HG03571 (cell line): ENCODE data around the gene ZFPL1.

ENCODE experiments used
- ATAC-seq: cut with Tn5 transposase; IDR thresholded peaks from one replicate; pipeline ENCODE4 v1.9.1; 2021; ENCODE audit not compliant: unreplicated experiment

Gene ZFPL1

DNA sequence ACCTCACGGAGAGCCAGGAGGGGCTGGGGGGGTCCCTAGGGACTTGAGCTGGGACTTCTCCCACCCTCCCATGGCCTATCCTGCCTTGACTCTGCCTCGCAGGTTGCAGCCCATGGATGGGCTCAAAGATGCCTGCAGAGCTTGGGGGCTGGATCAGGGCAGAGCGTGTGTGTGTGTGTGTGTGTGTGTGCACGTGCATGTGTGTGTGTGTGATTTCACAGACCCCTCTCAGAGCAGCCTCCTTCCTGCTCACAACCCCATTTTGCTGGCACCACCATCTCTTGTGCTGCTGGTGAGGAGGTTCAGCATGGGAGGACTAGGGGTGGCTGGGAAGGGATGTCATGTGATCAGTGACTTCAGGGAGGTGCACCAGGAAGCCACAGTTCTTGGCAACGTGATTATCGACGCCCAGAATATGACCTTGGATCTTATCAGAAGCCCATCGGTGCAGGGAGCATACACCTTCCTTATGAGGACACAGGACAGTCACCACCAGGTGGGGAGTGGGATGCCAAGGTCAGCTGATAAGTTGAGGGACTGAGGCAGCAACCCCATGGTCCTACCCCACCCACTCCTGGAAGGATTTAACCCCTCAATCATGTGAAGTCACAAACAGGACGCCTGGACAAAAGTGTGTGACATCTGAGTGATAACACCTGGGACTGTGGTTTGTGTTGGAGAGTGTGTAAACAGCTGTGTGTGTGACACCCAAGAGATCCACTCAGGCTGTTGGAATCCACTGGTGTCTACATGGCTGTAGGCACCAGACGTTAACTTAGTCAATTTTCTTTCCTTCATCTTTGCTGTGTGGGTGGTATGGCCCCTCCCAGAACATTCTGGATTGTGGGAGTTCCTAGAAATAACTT, 23.8 kb upstream of the ZFPL1 start:
- no peak for ATAC-seq

DNA sequence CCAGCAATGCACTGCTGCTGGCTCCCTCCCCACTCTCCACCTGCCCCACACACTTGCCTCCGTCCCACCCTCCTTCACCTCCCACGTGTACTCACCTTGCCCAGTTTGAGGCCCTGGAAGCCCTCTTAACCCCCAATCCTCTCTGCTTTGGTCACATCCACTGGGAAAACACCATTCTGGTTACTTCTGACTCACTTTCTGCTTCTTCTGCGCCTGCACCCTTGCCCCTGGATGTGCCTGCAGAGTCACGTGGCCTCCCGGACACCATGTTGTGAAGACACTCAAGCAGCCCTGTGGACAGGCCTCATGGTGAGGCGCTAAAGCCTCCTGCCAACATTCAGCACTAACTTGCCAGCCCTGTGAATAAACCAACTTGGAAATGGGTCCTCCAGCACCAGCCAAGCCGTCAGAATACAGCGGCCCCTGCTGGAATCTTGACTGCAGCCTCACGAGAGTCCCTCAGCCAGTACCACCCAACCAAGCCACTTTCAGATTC, 23.1 kb upstream of the ZFPL1 start:
- ATAC-seq, result no peak

DNA sequence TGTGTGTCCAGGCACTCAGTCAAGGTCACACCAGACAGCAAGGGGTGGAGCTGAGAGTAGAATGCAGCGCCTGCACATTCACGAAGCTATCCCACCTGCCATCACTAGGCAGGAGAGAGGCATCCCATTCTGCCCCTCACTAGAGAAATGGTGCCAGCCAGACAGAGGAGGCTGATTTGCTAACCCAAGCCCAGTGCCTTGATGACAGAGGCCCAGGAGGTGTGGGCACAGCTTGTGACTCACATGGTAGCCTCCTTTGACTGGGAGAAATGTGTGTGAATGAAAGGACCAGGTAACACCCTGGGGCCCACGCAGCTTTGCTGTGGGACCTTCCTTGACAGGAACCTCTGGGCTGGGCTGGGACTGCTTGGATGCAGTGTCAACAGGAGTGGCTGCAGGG, 20.5 kb upstream of the ZFPL1 start:
- ATAC-seq, result no peak

DNA sequence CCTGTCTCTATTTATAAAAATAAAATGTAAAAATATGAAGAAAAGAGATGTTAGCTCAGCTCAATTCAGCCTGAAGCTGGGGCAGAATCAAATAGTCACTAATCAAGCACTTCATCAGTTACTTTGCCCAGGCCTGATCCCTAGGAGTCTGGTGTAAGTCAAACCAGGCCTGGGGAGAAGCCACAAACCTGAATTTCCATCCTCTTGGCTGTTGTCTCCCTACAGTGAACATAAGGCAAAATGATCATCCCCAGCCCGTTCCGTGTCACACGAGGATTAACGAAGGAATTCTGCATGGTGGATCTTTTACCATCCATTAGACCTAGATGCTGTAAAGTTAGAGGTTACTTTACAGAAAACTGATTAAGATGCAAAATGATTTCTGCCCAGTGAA, 19.2 kb upstream of the ZFPL1 start:
- ATAC-seq, result no peak

DNA sequence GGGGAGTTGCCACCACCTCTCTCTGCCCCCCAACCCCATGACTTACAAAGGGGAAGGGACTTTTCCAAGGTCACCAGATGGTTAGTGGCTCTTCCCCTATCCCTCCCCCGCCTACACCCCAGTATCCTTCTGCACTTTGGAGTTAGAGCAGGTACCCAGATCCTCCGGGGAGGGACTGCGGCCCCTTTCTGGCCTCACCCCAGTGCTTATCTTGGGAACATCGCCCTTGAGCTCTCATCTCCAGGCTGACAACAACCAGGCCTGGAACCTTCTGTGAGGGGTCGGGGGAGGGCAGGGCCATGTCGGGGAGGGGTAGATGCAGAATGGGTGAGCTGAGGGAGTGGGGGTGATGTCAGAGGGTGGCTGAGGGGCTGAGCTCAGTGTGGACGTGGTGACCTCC, 18.2 kb upstream of the ZFPL1 start:
- ATAC-seq, result no peak

DNA sequence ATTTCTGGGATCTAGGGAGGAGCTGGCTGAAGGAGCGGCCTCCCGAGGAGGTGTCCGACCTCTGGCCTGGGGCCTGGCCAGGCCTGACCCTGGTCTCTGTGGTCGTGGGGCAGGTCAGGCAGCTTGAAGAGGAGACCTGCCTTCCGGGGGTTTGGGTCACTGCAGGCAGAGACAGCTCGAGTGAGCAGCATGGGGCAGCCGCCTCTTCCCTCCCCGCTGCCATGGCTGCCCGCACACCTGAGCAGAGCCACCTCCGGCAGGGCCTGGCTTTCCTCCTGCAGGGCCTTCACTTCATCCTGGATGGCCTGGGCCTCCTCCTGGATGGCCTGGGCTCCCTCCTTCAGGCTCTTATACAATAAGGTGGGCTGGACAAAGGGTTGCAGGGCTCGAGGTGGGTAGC, 17.7 kb upstream of the ZFPL1 start:
- ATAC-seq, result no peak

DNA sequence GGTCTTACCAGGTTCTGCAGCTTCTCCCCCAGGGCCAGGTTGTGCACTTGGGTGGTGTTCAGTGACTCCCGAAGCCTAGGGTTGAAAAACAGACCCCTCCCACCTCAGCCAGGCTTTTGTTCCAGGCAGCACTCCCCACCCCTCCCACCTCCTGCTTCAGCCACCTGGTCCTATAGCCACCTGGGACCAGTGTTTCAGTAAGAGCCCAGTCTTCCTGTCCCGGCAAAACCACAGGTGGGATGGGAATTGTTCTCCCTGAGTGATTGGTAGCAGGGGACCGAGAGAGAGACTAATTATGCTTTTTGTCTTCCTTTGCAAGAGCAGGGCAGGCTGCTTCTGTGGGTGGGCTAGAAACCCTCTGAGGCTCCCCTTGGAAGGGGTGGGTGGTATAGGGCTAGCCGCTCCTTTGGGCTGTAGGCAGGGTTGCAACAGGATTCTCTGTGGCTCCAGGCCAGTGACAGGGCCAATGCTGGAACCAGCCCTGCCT, 17.2 kb upstream of the ZFPL1 start:
- ATAC-seq, result no peak

DNA sequence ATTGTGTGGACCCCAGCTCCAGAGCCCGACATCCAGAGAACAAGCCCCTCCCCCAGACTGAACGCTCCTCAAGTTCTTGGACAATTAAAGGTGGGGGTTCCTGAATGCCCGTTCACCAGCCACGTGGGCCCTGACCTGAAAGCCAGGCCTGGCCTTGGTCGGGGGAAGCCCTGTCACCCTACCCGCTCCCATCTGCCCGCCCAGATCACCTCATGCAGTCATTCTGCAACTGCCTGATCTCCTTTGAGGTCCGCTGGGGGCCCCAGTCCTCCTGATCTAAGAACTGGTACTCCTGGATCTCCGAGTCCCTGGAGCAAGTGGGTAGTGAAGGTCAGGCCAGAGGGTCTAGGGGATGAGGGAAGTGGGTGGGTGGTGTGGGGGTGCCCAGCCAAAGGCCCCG, 16.6 kb upstream of the ZFPL1 start:
- no peak for ATAC-seq

DNA sequence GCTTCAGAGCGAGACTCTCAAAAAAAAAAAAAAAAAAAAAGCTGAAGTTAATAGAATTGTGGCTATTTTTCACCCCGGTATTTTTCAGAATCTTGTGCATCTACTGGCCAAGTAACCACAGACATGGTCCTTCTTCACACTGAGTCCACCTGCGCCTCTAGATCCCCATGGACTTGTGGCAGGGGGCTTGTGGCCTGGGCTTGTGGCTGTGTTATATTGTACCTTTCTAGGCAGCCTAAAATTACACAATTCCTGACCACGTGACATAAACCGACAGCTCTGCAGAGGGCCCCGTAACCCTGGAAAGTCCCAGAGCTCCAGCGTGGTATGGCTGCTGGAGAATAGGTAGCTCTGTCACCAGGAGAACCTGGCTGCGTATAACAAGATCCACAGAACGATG, 14.8 kb upstream of the ZFPL1 start:
- no peak for ATAC-seq

DNA sequence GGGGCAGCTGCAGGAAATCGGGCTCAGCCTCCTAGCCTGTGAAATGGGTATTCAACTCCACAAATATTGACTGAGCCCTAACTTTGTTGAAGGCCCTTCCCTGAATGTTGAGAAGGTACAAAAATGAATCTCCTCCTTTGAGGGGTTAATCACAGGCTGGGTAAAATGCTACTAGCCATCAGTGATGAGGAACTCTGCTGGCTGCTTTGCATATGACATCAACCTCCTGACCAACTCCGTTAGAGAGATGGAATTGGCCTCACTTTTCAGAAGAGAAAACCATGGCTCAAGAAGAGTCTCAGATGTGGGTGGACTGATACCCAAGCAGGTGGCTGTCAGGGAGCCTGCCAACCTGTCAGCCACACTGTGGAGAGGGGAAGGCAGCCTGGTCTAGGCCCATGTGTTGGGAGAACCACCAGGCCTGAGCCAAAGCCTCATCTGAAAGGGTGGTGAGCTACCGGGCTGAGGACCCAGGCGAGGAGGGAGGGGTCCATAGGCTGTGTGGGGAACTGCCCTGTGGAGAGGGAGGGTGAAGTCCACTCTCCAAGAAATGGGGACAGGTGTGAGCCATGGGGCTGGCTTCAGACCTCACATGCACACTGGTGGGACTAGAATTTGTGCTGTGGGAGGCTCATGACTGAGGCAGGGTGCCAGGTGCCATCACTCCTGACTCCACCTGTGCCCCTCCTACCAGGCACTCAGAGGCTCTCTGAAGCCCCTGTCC, 12.0 kb upstream of the ZFPL1 start:
- no peak for ATAC-seq

DNA sequence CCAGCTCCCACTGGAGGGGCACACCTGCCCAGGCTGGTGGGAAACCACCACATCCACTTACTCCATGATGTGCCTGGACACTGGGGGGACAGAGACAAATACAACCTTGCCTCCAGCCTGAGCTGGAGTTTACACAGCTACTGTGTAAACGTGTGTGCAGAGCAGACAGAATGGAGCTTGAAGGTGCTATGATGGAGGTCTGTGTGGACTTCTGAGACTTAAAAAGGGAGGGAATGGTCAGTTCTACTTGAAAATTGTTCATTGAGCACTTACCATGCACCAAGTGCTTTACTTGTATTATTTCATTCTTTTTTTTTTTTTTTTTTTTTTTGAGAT, 11.4 kb upstream of the ZFPL1 start:
- ATAC-seq, result no peak

DNA sequence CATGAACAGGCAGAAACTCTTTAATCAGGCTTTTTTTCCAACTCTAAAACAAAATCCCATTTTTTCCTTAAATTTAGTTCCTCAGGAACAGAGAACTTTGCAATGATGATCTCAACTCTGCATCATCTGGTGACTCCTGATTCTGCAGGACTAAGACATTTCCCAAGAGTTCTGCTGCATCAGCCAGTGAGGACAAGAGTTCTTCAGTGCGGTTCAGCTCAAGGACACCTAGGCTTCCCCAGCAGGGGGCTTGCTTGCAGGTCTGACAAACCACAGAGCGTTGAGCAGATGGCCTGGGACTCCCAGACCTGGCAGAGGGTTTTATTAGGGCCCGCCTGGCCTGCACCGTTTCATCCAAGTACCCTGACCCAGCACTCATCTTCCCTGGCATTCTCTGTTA, 6.6 kb upstream of the ZFPL1 start:
- no peak for ATAC-seq

DNA sequence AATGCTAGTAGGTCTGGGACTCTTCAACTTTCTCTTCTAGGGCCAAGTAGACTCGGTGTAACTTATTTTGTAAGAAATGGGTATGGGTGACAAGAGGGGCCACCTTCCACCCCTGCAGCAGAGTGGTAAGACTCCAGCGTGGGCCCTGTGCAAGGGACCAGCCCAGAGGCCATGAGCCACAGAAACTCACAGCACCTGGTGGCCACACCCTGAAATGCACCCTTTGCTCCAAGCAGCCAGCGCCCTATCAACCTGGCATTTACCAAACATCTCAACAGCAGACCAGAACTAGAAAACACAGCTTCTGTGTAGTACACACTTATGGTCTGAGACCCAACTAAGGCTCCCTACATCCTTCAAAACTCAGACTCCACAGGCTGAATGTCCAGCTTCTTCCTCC, 5.9 kb upstream of the ZFPL1 start:
- ATAC-seq, result no peak

DNA sequence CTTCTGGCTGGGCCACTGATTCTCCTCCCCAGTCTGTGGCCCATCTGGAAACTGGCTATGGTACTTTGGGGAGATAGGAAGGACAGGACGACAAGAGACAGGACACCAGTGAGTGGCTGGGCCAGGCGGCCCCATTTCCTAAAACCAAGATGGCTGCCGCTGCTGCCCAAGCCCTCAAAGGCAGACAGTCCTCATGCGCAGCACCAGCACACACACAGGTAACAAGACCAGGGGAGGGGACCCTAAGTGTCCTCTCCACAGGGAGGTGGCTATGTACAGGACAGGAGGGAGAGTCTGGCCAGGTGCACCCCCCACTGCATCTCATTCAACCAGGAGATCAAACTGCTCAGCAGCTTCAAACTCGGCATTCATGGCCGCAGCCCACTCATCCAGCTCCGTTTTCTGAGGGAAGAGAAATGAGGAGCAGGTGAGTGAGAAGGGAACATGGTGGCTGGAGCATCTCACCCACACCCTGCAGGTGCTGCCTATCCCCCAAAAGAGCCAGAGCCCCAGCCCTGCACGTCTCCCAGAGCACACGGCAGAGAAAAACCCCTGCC, 5.2 kb upstream of the ZFPL1 start:
- no peak for ATAC-seq

DNA sequence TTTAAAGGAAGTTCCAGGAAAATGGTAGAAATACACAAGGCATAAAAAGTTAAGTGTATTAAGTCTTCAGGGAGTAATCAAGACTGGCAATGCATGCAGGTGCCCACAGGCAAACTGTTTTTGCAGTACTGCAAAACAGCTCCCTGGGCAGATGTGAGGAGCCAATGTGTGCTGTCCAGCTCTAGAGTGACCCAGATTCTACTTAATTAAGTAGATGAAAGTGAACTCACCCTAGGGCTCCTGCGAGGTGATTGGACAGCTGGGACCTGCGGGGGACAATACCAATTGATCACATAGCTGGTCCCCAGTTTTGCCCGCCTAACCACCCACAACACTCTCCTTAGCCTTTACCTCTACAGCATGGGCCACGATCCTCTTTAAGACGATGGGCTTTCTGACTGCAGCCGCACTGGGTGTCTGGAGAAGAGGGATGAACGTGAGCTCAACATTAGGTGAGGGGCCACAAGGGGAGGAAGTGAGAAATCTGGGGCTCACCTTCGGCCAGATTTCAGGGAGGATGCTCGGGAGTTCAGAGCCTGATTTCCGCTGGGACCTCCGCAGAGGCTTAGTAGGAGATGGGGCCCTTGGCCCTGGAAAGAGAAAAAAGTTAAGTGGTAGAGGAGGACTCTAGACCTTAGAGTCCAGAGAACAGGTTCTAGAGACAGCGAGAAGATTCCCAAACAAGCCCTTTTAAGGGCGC, 738 bp upstream of the ZFPL1 start:
- peak; percentile 11 for ATAC-seq

DNA sequence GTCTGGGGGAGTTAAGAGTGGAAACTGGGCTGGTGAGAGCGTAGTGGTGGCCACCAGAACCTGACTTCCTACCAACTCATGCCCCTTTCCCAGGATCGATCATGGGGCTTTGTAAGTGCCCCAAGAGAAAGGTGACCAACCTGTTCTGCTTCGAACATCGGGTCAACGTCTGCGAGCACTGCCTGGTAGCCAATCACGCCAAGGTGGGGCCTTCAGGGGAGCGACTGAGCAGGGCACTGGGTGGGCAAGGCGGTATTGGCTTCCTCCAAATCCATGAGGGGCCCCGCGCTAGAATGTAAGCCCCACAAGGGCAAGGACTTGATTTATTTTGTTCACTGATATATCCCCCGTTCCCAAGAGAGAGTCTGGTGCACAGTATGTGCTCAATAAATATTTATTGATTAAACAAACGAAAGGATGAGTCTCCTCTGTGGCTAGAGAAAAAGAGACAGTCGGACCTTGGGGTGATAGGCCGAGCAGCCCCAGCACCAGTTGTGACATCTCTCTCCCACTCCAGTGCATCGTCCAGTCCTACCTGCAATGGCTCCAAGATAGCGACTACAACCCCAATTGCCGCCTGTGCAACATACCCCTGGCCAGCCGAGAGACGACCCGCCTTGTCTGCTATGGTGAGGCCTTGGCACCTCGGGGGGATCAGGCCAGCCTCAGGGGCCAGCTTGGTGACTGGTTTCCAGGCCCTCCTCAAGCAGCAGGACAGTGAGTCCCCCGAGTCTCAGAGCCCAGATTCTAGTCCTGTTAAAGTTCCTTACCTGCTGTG, 765 bp downstream of the ZFPL1 start:
- ATAC-seq, result no peak

DNA sequence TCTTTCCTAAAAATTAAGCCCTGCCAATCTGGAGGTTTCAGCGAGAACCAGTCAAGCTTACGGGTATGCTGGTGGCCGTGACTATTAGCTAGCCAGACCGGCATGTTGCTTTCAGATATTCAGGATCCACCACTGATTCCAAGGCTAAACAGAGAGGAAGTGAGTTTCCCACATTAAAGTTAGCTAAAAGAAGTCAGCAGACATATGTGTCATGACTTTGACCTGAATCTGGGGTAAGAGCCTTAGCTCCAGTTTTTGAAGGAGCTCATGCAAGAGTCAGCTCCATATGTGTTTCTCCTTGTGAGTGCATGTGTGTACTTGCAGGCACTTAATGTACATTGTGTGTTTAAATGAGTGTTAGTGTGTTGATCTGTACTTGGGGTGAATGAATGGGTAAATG, 1.4 kb downstream of the ZFPL1 start:
- no peak for ATAC-seq

DNA sequence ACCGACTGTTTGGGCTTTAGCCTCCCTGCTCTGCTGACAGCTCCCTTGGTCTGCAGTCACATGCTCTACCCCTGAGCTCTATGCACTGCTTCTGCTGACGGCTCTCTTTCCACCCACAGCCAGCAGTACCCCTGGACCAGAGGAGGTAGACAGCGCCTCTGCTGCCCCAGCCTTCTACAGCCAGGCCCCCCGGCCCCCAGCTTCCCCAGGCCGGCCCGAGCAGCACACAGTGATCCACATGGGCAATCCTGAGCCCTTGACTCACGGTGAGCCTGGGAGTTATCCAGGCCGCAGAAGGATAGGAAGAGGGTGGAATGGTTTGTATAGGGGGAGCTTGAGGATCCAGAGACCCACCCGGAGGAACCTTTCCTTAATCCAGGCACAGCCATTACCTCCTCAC, 2.8 kb downstream of the ZFPL1 start:
- ATAC-seq, result no peak

DNA sequence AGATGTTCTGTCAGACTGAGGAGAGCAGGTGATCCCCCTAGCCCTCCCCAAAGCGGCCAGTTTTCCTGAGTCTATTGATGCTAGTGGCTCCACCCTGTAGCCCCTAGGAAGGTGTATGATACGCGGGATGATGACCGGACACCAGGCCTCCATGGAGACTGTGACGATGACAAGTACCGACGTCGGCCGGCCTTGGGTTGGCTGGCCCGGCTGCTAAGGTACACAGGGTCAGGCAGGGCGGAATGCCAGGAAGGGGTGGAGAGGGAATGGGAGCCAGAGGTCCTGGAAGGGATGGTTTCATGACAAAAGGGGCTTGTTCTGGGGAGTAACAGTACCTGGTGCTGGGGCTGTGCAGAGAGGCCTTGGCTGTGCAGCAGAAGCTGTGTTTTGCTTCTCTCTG, 3.2 kb downstream of the ZFPL1 start:
- no peak for ATAC-seq

DNA sequence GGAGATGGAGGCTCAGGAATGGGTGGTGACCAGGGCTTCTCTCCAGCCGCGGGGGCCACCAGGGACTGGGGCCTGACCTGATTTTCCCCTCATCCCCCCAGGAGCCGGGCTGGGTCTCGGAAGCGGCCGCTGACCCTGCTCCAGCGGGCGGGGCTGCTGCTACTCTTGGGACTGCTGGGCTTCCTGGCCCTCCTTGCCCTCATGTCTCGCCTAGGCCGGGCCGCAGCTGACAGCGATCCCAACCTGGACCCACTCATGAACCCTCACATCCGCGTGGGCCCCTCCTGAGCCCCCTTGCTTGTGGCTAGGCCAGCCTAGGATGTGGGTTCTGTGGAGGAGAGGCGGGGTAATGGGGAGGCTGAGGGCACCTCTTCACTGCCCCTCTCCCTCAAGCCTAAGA, 3.8 kb downstream of the ZFPL1 start:
- ATAC-seq, result no peak

DNA sequence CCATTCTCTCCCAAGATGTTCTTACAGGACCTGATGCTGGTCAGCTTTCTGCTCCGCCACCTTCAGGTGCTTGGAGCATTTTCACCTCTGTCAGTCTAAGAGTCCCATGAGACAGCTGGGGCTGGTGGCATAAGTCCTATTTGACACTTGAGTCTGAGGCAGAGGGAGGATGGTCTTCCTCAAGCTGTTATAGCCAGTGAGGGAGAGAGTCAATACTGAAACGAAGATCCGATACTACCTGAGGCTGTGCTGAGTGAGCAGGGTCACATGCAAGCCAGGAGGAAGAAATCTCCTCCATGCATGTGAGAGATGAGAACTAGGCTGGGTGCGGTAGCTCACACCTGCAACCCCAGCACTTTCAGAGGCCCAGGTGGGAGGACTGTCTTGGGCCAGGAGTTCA, 5.6 kb downstream of the ZFPL1 start:
- ATAC-seq, result no peak
